GM12873 (cell line): ENCODE results near the gene OR52J3.

Source experiments
- CTCF ChIP-seq: IDR thresholded peaks from 2 replicates; pipeline ENCODE4 v1.5.1; 2012; ENCODE audit warnings: low read depth, mild to moderate bottlenecking, moderate library complexity, low read length, control low read depth; ENCODE audit not compliant: insufficient read depth; ENCODE audit errors: missing control alignments

OR52J3 gene

GRCh38 chr11:5092821-5093585 lies 46.7 kb downstream of the OR52J3 start:
- no peak for TF ChIP-seq CTCF

GRCh38 chr11:5096011-5096410 lies 49.7 kb downstream of the OR52J3 start:
- no peak for TF ChIP-seq CTCF
